ENCODE measurements around the gene DPP9.
A peak's percentile ranks its signal among the peaks of the same experiment; 100 is the strongest.

DPP9 gene

DNA sequence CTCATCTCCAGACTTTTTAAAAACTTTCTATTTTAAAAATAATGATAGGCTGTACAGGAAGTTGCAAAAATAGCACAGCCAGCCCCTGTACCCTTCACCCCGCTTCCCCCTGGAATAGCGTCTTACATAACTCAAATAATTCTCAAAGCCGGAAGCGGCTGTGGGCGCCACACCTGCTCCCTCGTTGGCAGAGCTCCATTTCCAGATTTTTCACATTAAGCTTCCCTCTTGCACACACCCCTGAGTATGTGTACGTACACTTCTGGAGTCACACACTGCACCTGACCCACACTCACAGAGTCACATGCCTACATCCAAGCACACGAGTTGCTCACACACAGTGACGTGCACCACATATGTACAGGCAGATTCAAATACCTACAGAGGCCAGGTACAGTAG, 24.9 kb upstream of the DPP9 start:
- no peak for TF ChIP-seq GATA2 (IDR thresholded peaks at IDR 0.05; ENCODE audit: low read depth, low read length)
- no peak for TF ChIP-seq GATA3 (IDR thresholded peaks at IDR 0.05; ENCODE audit: low read depth, low read length)

DNA sequence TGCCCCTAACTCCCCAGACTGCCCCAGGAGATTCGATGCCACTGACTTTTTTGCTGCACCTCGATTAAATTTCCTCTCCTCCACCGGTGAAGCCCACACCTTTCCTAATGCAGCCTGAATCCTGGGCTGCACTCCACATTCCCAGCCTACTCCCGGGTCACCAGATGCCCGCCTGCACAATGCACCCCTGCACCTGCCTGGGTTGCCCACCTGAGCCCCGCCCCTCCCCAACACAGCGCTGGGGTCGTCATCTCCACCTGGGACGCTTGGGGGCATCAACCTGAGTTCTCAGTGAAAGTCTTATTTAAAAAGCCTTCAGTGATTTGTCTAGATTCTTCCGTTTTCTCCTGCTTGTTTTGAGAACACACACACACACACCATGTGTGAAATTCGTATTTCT, 24.5 kb upstream of the DPP9 start:
- no peak for TF ChIP-seq GATA2 (IDR thresholded peaks at IDR 0.05; ENCODE audit: low read depth, low read length)
- no peak for TF ChIP-seq GATA3 (IDR thresholded peaks at IDR 0.05; ENCODE audit: low read depth, low read length)

DNA sequence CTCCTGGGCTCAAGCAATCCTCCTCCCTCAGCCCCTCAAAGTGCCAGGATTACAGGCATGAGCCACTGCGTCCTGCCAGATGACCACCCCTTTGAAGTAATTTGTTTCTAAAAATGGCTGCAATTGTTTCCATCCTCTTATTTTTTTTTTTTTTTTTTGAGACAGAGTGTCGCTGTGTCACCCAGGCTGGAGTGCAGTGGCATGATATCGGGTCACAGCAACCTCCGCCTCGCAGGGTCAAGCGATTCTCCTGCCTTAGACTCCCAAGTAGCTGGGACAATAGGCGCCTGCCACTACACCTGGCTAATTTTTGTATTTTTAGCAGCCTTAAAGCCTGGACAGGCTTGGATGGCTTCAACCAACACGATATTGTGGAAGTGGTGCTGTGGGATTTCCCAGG, 22.3 kb upstream of the DPP9 start:
- TF ChIP-seq GATA3 (IDR thresholded peaks at IDR 0.05; ENCODE audit: low read depth, low read length), result no peak
- no peak for TF ChIP-seq GATA2 (IDR thresholded peaks at IDR 0.05; ENCODE audit: low read depth, low read length)

DNA sequence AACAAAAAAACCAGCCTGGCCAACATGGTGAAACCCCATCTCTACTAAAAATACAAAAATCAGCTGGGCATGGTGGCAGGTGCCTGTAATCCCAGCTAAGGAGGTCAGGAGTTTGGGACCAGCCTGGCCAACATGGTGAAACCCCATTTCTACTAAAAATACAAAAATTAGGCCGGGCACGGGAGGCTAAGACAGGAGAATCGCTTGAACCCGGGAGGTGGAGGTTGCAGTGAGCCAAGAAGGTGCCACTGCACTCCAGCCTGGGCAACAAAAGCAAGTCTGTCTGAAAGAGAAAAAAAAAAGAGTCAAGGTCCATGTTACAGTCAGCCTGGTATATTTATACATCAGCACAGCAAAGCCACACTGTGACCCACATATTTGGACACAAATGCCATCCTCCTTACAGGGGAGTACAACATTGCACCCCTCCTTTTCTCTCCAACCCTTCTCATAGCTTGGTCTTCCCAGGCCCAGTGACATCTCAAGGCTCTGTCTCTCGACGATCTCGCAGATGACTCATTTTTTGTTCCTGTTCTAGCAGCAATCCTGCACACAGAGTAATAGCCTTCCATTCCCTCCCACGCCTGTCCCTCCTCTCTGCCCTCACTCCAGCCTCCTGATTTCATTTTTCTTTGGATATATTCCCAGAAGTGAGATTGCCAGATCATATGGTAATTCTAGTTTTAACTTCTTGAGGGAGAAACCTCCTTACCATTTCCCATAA, 21.0 kb upstream of the DPP9 start:
- TF ChIP-seq GATA2 (IDR thresholded peaks at IDR 0.05; ENCODE audit: low read depth, low read length) (no peak), GATA3 (IDR thresholded peaks at IDR 0.05; ENCODE audit: low read depth, low read length) (no peak)

DNA sequence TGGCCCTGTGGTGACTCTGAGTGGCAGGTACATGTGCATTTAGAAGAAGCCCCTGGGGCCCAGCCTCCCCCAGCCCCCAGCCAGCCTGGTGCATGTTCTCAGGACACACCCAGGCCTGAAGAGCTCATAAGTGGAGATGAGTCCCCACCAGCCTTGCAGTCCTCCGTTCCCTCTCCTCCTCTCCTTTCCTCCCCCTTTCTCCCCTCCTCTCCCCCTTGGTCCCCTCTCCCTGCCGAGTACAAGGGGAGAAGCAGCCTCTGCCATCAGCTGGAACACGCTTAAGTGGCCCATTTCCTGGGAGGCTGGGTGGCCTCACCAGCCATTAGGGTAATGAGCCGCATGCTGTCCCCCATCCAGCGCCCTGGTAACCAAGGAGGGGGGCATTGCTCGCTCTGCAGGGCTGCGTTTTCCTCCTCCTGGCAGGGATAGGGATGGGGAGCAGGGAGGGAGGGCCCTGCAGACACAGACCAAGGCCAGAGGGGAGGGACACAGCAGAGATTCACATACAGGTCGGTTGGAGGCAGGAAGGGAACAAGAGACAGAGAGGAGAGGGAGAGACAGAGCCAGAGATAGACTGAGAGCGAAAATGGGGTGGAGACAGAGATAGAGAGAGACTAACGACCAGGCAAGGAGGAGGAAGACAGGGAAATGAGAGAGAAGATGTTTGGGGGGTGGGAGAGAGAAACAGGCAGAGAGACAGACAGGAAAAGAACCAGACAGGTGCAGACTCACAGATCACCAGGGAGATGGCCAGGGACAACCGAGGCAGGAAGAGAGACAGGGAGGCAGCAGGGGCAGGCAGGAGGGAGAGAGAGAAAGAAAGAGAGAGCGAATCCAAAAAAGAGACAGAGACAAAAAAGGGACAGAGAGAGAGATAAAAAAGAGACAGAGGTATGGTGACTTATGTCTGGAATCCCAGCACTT, 19.3 kb upstream of the DPP9 start:
- TF ChIP-seq GATA3 (IDR thresholded peaks at IDR 0.05; ENCODE audit: low read depth, low read length) (no peak), GATA2 (IDR thresholded peaks at IDR 0.05; ENCODE audit: low read depth, low read length) (no peak)

DNA sequence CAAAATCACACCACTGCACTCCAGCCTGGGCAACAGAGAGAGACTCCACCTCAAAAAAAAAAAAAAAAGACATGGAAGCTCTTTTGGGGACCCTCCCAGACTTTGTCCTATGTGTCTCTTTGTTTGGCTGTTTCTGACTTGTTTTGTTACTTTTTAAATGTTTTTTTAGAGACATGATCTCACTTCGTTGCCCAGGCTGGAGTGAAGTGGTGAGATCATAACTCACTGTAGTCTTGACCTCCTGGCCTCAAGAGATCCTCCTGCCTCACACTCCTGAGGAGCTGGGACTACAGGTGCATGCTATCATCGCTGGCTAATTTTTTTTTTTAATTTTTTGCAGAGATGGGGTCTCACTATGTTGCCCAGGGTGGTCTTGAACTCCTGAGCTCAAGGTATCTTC, 16.4 kb upstream of the DPP9 start:
- TF ChIP-seq GATA2 (IDR thresholded peaks at IDR 0.05; ENCODE audit: low read depth, low read length), result no peak
- no peak for TF ChIP-seq GATA3 (IDR thresholded peaks at IDR 0.05; ENCODE audit: low read depth, low read length)

DNA sequence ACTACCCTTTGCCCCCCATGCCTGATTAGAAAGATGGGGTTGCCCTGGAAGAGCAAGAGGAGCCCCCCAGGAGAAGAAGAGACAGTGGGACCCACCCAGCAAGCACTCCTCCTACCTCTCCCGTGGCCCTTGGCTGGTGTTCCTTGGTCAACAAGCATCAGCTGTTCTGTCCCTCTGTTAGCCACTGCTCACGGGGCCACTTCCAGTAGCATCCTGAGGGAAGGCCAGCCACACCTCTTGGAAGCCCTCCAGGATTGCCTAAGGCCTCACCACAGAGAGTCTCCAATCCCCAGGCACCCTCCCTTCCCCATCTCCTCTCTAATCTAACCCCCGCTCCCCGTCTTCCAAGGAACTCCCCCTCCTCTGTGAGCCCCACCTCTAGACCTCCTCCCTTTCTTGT, 15.1 kb upstream of the DPP9 start:
- TF ChIP-seq GATA2 (IDR thresholded peaks at IDR 0.05; ENCODE audit: low read depth, low read length) (no peak), GATA3 (IDR thresholded peaks at IDR 0.05; ENCODE audit: low read depth, low read length) (no peak)

DNA sequence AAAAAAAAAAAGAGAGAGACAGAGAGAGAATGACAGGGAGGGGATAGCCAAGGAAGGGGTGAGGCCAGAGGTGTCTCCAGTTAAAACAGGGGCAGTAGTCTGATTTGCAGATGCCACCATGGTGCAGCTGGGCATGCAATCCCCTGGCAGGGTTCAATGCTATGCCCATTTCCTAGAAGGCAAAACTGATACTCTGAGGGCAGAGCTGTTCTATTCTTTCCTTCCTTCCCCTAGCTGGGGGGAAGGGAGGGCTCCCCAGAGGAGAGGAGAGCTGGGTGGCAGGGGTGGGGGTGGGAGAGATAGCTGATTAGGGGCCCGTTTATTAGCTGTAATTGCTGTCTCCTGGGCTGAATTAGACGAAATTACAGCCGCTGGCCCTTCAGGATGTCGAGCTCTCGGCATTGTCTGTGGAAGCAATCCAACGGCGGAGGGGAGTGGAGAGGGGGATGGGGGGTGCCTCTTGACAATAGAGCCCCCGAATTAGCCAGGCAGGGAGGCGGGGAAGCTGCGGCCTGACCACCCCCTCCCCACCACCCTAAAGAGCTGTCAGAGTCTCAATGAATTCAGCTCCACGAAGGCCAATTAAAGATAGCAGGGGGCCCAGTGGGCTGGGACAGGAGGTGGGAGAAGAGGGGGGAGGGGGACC, 14.4 kb upstream of the DPP9 start:
- TF ChIP-seq GATA3 (IDR thresholded peaks at IDR 0.05; ENCODE audit: low read depth, low read length) (no peak), GATA2 (IDR thresholded peaks at IDR 0.05; ENCODE audit: low read depth, low read length) (peak; percentile 31; the same call in 1 of the 2 replicates)

DNA sequence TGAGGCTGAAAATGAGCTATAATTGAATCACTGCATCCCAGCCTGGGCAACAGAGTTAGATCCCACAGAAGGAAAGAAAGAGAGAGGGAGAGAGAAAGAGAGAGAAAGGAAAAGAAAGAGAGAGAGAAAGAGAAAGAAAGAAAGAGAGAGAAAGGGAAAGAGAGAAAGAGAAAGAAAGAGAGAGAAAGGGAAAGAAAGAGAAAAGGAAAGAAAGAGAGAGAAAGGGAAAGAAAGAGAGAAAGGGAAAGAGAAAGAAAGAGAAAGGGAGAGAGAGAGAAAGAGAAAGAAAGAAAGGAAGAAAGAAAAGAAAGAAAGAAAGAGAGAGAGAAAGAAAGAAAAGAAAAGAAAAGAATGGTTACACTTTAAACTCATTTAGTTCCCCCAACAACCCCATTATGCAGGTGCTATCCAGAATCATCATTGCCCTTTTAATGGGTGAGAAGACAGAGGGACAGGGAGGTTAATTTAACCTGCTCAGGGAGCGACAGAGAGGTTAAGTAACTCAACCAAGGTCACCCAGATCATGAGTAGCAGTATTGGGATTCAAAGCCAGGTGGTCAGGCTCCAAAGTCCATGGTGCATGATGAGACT, 10.2 kb upstream of the DPP9 start:
- TF ChIP-seq GATA3 (IDR thresholded peaks at IDR 0.05; ENCODE audit: low read depth, low read length) (no peak), GATA2 (IDR thresholded peaks at IDR 0.05; ENCODE audit: low read depth, low read length) (no peak)

DNA sequence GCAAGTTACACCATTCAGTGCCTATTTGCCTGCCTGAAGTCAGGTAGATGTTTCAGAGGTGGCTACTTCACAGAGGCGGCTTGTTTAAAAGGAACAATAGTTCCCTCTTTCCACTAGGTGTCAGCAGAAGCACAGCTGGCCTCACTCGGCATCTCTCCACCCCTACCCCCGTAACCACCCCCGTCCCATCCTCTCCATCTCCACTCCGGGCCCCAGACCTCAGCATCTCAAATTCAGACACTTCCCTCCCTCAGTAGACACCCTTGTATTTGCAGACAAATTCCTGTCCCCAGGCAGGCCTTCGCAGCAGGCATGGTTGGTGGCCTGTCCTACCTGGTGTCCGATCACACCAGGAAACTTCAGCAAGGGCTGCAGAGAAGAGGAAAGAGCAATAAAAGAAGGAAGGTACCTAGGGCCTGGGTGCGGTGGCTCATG, 9.1 kb upstream of the DPP9 start:
- TF ChIP-seq GATA2 (IDR thresholded peaks at IDR 0.05; ENCODE audit: low read depth, low read length), result no peak
- TF ChIP-seq GATA3 (IDR thresholded peaks at IDR 0.05; ENCODE audit: low read depth, low read length), result no peak

DNA sequence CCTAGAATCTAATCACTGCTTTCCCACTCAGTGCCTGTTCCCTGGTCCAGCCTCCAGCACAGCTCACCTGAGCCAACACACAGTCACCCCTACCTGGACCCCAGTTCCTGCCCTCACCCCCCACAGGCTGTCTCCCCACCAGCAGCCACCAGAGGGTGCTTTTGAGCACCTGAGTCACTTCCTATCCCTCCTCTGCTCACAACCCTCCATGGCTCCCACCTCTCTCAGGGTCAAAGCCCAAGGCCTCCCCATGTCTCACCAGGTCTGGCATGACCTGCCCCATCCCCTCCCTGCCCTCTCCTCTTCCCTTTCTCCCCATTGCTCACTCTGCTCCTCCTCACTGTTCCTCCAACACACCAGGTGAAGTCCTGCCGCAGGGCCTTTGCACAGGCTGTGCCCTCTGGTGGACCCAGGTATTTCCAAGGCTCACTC, 7.1 kb upstream of the DPP9 start:
- no peak for TF ChIP-seq GATA2 (IDR thresholded peaks at IDR 0.05; ENCODE audit: low read depth, low read length)
- TF ChIP-seq GATA3 (IDR thresholded peaks at IDR 0.05; ENCODE audit: low read depth, low read length), result no peak

DNA sequence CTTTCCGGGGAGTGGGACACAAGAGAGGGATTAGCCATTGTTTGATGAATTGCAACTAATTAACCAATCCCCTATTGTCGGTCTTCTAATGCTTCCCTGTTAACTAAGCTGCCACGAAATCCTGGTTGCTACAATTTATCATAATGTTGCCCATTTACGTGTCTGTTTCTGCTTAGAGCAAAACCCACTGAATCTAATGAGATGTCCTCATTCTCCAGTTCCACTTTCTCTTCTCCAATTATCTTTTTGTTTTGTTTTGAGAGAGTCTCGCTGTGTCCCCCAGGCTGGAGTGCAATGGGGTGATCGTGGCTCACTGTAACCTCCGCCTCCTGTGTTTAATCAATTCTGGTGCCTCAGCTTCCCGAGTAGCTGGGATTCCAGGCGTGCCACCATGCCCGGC, 5.2 kb upstream of the DPP9 start:
- no peak for TF ChIP-seq GATA2 (IDR thresholded peaks at IDR 0.05; ENCODE audit: low read depth, low read length)
- no peak for TF ChIP-seq GATA3 (IDR thresholded peaks at IDR 0.05; ENCODE audit: low read depth, low read length)

DNA sequence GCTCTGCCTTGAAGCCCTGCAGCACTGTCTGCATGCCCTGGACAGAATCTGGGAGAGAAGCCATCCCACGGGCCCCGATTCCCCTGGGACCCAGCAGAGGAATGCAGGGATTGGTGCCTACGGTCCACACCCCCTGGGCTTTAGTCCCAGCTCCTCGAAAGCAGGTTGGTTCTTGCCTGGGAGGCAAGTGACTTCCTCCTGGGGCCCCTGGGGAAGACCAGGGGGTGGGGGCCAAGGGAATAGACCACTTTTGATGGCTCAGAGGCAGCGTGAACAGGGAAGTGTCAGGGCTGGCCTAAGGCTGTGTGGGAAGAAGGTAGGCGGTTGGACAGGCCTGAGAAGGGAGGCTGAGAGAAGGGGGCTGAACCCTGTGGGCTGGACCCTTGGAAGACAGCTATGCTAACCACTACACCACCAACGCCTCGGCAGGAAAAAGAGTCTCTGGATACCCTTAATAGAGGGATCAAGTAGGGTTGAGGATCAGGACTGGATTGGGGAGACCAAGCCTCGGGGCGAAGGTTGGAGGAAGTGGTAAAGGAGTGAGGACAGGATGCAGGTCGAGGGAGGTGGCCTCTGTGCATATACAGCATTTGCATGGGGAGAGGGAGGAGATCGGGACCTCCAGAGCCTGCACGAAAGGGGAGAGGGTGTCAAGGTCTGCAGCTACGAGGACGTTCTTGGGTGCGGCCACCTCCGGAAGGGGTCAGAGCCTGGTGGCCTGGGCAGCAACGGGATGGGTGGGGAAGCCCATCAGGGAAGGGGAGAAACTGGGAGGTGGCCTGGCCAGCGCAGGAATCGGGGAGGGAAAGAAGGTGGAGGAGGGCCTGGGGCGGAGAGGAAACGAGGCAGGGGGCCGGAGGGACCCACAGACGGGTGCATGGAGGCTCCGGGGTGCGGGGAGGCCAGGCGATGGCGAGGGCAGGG, 709 bp downstream of the DPP9 start:
- no peak for TF ChIP-seq GATA2 (IDR thresholded peaks at IDR 0.05; ENCODE audit: low read depth, low read length)
